ENCODE measurements around the gene UBAP1L.

GRCh38 chr15:65081270-65081669 is 33.7 kb downstream of the UBAP1L start:
- TF ChIP-seq CTCF (IDR thresholded peaks at IDR 0.05) (no peak), POLR2A (IDR thresholded peaks at IDR 0.05) (no peak)
